ENCODE measurements around the gene CD22.
"Not testable (repeated sequence)": the region's sequence is repeated elsewhere in the genome, so short reads cannot be mapped to it uniquely, and the experiment has no call there.

Gene CD22

GRCh38 chr19:35368378-35368777 lies 39.4 kb downstream of the CD22 start:
- no peaks in the 10 kb centered on the region for H3K9me3 ChIP-seq (ENCODE audit: low read length)
- no peak overlapping the region for H3K9ac ChIP-seq (ENCODE audit: low read length)
- no peaks in the 10 kb centered on the region for H3K27me3 ChIP-seq (ENCODE audit: control insufficient read depth in 1 of 2, insufficient read depth in 2 of 2, low read length in 2 of 2)
- H3K4me3 ChIP-seq (ENCODE audit: low read depth in 1 of 2, low read length in 2 of 2) = no peak overlapping the region
- no peaks in the 10 kb centered on the region for H3K4me1 ChIP-seq (ENCODE audit: insufficient read depth, low read length)
- H3K36me3 ChIP-seq (ENCODE audit: insufficient read depth, low read length) = no peaks in the 10 kb centered on the region
- H3K27ac ChIP-seq (ENCODE audit: low read depth, low read length) = no peak overlapping the region

- Histone ChIP-seq H3K9ac (ENCODE audit: low read length) (no peak overlapping the region), H3K36me3 (ENCODE audit: insufficient read depth, low read length) (no peaks in the 10 kb centered on the region), H3K27ac (ENCODE audit: low read depth, low read length) (no peak overlapping the region), H3K4me1 (ENCODE audit: insufficient read depth, low read length) (no peaks in the 10 kb centered on the region), H3K27me3 (ENCODE audit: control insufficient read depth in 1 of 2, insufficient read depth in 2 of 2, low read length in 2 of 2) (no peaks in the 10 kb centered on the region), H3K9me3 (ENCODE audit: low read length) (no peaks in the 10 kb centered on the region), H3K4me3 (ENCODE audit: low read depth in 1 of 2, low read length in 2 of 2) (no peak overlapping the region)
These were observed 40.5 kb downstream of the CD22 start for GRCh38 chr19:35369522-35369921.

- H3K9me3 ChIP-seq (ENCODE audit: low read length) = no peaks in the 10 kb centered on the region
- no peak within 1 kb of the TSS for H3K4me3 ChIP-seq (ENCODE audit: low read depth in 1 of 2, low read length in 2 of 2)
- no peaks in the 10 kb centered on the region for H3K4me1 ChIP-seq (ENCODE audit: insufficient read depth, low read length)
- no peaks in the 10 kb centered on the region for H3K27me3 ChIP-seq (ENCODE audit: control insufficient read depth in 1 of 2, insufficient read depth in 2 of 2, low read length in 2 of 2)
- no peaks in the 10 kb centered on the region for H3K36me3 ChIP-seq (ENCODE audit: insufficient read depth, low read length)
- no peak within 1 kb of the TSS for H3K9ac ChIP-seq (ENCODE audit: low read length)
- H3K27ac ChIP-seq (ENCODE audit: low read depth, low read length) = no peak within 1 kb of the TSS
These were observed 41.7 kb downstream of the CD22 start, which contains the start of gene GPR42 for GRCh38 chr19:35370722-35371121. Gene GPR42 (plus strand): TSS chr19:35371068. CDS start chr19:35371360, 292 bp downstream.

- Histone ChIP-seq H3K27ac (ENCODE audit: low read depth, low read length) (no peak overlapping the region), H3K4me3 (ENCODE audit: low read depth in 1 of 2, low read length in 2 of 2) (no peak overlapping the region), H3K9me3 (ENCODE audit: low read length) (no peaks in the 10 kb centered on the region), H3K4me1 (ENCODE audit: insufficient read depth, low read length) (no peaks in the 10 kb centered on the region), H3K9ac (ENCODE audit: low read length) (no peak overlapping the region), H3K36me3 (ENCODE audit: insufficient read depth, low read length) (no peaks in the 10 kb centered on the region), H3K27me3 (ENCODE audit: control insufficient read depth in 1 of 2, insufficient read depth in 2 of 2, low read length in 2 of 2) (no peaks in the 10 kb centered on the region)
These were observed 44.5 kb downstream of the CD22 start for GRCh38 chr19:35373492-35373891.

GRCh38 chr19:35374031-35374430 lies 45.0 kb downstream of the CD22 start:
- H3K4me1 ChIP-seq (ENCODE audit: insufficient read depth, low read length); H3K4me3 ChIP-seq (ENCODE audit: low read depth in 1 of 2, low read length in 2 of 2); H3K27ac ChIP-seq (ENCODE audit: low read depth, low read length); H3K9me3 ChIP-seq (ENCODE audit: low read length); H3K27me3 ChIP-seq (ENCODE audit: control insufficient read depth in 1 of 2, insufficient read depth in 2 of 2, low read length in 2 of 2); H3K9ac ChIP-seq (ENCODE audit: low read length); H3K36me3 ChIP-seq (ENCODE audit: insufficient read depth, low read length): not testable (repeated sequence)

- Histone ChIP-seq H3K4me1 (ENCODE audit: insufficient read depth, low read length) (peaks cover 7% of the 10 kb centered on the region), H3K36me3 (ENCODE audit: insufficient read depth, low read length) (no peaks in the 10 kb centered on the region), H3K9ac (ENCODE audit: low read length) (no peak overlapping the region), H3K4me3 (ENCODE audit: low read depth in 1 of 2, low read length in 2 of 2) (no peak overlapping the region), H3K27me3 (ENCODE audit: control insufficient read depth in 1 of 2, insufficient read depth in 2 of 2, low read length in 2 of 2) (no peaks in the 10 kb centered on the region), H3K27ac (ENCODE audit: low read depth, low read length) (no peak overlapping the region), H3K9me3 (ENCODE audit: low read length) (no peaks in the 10 kb centered on the region)
These were observed 46.7 kb downstream of the CD22 start for GRCh38 chr19:35375505-35376307.

GRCh38 chr19:35377656-35378055 lies 48.7 kb downstream of the CD22 start:
- H3K4me1 ChIP-seq (ENCODE audit: insufficient read depth, low read length) = peaks cover 15% of the 10 kb centered on the region
- no peak overlapping the region for H3K27ac ChIP-seq (ENCODE audit: low read depth, low read length)
- no peak overlapping the region for H3K4me3 ChIP-seq (ENCODE audit: low read depth in 1 of 2, low read length in 2 of 2)
- H3K9ac ChIP-seq (ENCODE audit: low read length) = no peak overlapping the region
- H3K36me3 ChIP-seq (ENCODE audit: insufficient read depth, low read length) = no peaks in the 10 kb centered on the region
- H3K27me3 ChIP-seq (ENCODE audit: control insufficient read depth in 1 of 2, insufficient read depth in 2 of 2, low read length in 2 of 2) = peaks cover 0 to 4% of the 10 kb centered on the region in 2 donors
- no peaks in the 10 kb centered on the region for H3K9me3 ChIP-seq (ENCODE audit: low read length)

- Histone ChIP-seq H3K27ac (ENCODE audit: low read depth, low read length) (no peak overlapping the region), H3K9ac (ENCODE audit: low read length) (no peak overlapping the region), H3K4me1 (ENCODE audit: insufficient read depth, low read length) (peaks cover 15% of the 10 kb centered on the region), H3K9me3 (ENCODE audit: low read length) (no peaks in the 10 kb centered on the region), H3K4me3 (ENCODE audit: low read depth in 1 of 2, low read length in 2 of 2) (no peak overlapping the region), H3K36me3 (ENCODE audit: insufficient read depth, low read length) (no peaks in the 10 kb centered on the region), H3K27me3 (ENCODE audit: control insufficient read depth in 1 of 2, insufficient read depth in 2 of 2, low read length in 2 of 2) (peaks cover 0 to 4% of the 10 kb centered on the region in 2 donors)
These were observed 49.4 kb downstream of the CD22 start for GRCh38 chr19:35378356-35378755.

- H3K4me1 ChIP-seq (ENCODE audit: insufficient read depth, low read length) = peaks cover 15% of the 10 kb centered on the region
- H3K9ac ChIP-seq (ENCODE audit: low read length); H3K27me3 ChIP-seq (ENCODE audit: control insufficient read depth in 1 of 2, insufficient read depth in 2 of 2, low read length in 2 of 2); H3K9me3 ChIP-seq (ENCODE audit: low read length); H3K4me3 ChIP-seq (ENCODE audit: low read depth in 1 of 2, low read length in 2 of 2); H3K36me3 ChIP-seq (ENCODE audit: insufficient read depth, low read length); H3K27ac ChIP-seq (ENCODE audit: low read depth, low read length): not testable (repeated sequence)
These were observed 50.6 kb downstream of the CD22 start for GRCh38 chr19:35379545-35379944.

GRCh38 chr19:35379992-35380391 lies 51.0 kb downstream of the CD22 start:
- H3K27me3 ChIP-seq (ENCODE audit: control insufficient read depth in 1 of 2, insufficient read depth in 2 of 2, low read length in 2 of 2) = peaks cover 0 to 4% of the 10 kb centered on the region in 2 donors
- no peak overlapping the region for H3K27ac ChIP-seq (ENCODE audit: low read depth, low read length)
- no peaks in the 10 kb centered on the region for H3K36me3 ChIP-seq (ENCODE audit: insufficient read depth, low read length)
- no peaks in the 10 kb centered on the region for H3K9me3 ChIP-seq (ENCODE audit: low read length)
- no peak overlapping the region for H3K9ac ChIP-seq (ENCODE audit: low read length)
- peaks cover 15% of the 10 kb centered on the region for H3K4me1 ChIP-seq (ENCODE audit: insufficient read depth, low read length)
- no peak overlapping the region for H3K4me3 ChIP-seq (ENCODE audit: low read depth in 1 of 2, low read length in 2 of 2)

- no peak overlapping the region for H3K4me3 ChIP-seq (ENCODE audit: low read depth in 1 of 2, low read length in 2 of 2)
- H3K9ac ChIP-seq (ENCODE audit: low read length) = no peak overlapping the region
- no peaks in the 10 kb centered on the region for H3K9me3 ChIP-seq (ENCODE audit: low read length)
- H3K27me3 ChIP-seq (ENCODE audit: control insufficient read depth in 1 of 2, insufficient read depth in 2 of 2, low read length in 2 of 2) = peaks cover 0 to 4% of the 10 kb centered on the region in 2 donors
- H3K36me3 ChIP-seq (ENCODE audit: insufficient read depth, low read length) = no peaks in the 10 kb centered on the region
- H3K4me1 ChIP-seq (ENCODE audit: insufficient read depth, low read length) = peaks cover 15% of the 10 kb centered on the region
- no peak overlapping the region for H3K27ac ChIP-seq (ENCODE audit: low read depth, low read length)
These were observed 51.6 kb downstream of the CD22 start for GRCh38 chr19:35380450-35381124.
